ENCODE results near the gene ZNF394.
A peak's percentile ranks its signal among the peaks of the same experiment; 100 is the strongest.

Gene ZNF394

GRCh38 chr7:99461221-99461620, 38.9 kb downstream of the ZNF394 start:
- H3K36me3 ChIP-seq (ENCODE audit: control insufficient read depth, low read length) = peaks cover 90% of the 10 kb centered on the region
- no peak overlapping the region for H3K4me3 ChIP-seq (ENCODE audit: low read length)
- H3K9me2 ChIP-seq (replicated peaks; ENCODE audit: control insufficient read depth, low read length) = no peaks in the 10 kb centered on the region
- no peak overlapping the region for H3K4me2 ChIP-seq (ENCODE audit: low read length)
- peaks cover 13% of the 10 kb centered on the region for H4K20me1 ChIP-seq (ENCODE audit: control insufficient read depth, insufficient read depth, low read depth, low read length)
- no peaks in the 10 kb centered on the region for H3K27me3 ChIP-seq (ENCODE audit: control insufficient read depth, low read length)
- H3K27ac ChIP-seq (ENCODE audit: low read depth, low read length) = no peak overlapping the region
- peaks cover 16% of the 10 kb centered on the region for H3F3A ChIP-seq (ENCODE audit: control insufficient read depth, insufficient read depth)
- H3K9me3 ChIP-seq (ENCODE audit: control insufficient read depth, insufficient read depth, low read length) = no peaks in the 10 kb centered on the region
- peaks cover 97% of the 10 kb centered on the region for H3K79me2 ChIP-seq (ENCODE audit: control insufficient read depth, low read length)
- TF ChIP-seq EZH2phosphoT487 (IDR thresholded peaks at IDR 0.05; ENCODE audit: borderline replicate concordance, low read length) = no peak
- TF ChIP-seq, protein P1, sequence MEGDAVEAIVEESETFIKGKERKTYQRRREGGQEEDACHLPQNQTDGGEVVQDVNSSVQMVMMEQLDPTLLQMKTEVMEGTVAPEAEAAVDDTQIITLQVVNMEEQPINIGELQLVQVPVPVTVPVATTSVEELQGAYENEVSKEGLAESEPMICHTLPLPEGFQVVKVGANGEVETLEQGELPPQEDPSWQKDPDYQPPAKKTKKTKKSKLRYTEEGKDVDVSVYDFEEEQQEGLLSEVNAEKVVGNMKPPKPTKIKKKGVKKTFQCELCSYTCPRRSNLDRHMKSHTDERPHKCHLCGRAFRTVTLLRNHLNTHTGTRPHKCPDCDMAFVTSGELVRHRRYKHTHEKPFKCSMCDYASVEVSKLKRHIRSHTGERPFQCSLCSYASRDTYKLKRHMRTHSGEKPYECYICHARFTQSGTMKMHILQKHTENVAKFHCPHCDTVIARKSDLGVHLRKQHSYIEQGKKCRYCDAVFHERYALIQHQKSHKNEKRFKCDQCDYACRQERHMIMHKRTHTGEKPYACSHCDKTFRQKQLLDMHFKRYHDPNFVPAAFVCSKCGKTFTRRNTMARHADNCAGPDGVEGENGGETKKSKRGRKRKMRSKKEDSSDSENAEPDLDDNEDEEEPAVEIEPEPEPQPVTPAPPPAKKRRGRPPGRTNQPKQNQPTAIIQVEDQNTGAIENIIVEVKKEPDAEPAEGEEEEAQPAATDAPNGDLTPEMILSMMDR (IDR thresholded peaks at IDR 0.05; ENCODE audit: low read depth, low read length, poor library complexity, severe bottlenecking) = peak; percentile 24
- peaks cover 35% of the 10 kb centered on the region for H3K4me1 ChIP-seq (ENCODE audit: control insufficient read depth, low read length)

GRCh38 chr7:99460651-99461050, 39.4 kb downstream of the ZNF394 start:
- TF ChIP-seq, protein P1 (IDR thresholded peaks at IDR 0.05; ENCODE audit: low read depth, low read length, poor library complexity, severe bottlenecking) = no peak
- TF ChIP-seq EZH2phosphoT487 (IDR thresholded peaks at IDR 0.05; ENCODE audit: borderline replicate concordance, low read length) = no peak
- Histone ChIP-seq H3K9me2 (replicated peaks; ENCODE audit: control insufficient read depth, low read length) (no peaks in the 10 kb centered on the region), H3K27ac (ENCODE audit: low read depth, low read length) (no peak overlapping the region), H3K9me3 (ENCODE audit: control insufficient read depth, insufficient read depth, low read length) (no peaks in the 10 kb centered on the region), H3F3A (ENCODE audit: control insufficient read depth, insufficient read depth) (peaks cover 16% of the 10 kb centered on the region), H3K27me3 (ENCODE audit: control insufficient read depth, low read length) (no peaks in the 10 kb centered on the region), H3K4me3 (ENCODE audit: low read length) (no peak overlapping the region), H3K36me3 (ENCODE audit: control insufficient read depth, low read length) (peaks cover 92% of the 10 kb centered on the region), H4K20me1 (ENCODE audit: control insufficient read depth, insufficient read depth, low read depth, low read length) (peaks cover 13% of the 10 kb centered on the region), H3K4me1 (ENCODE audit: control insufficient read depth, low read length) (peaks cover 34% of the 10 kb centered on the region), H3K79me2 (ENCODE audit: control insufficient read depth, low read length) (peaks cover 96% of the 10 kb centered on the region), H3K4me2 (ENCODE audit: low read length) (no peak overlapping the region)

DNA sequence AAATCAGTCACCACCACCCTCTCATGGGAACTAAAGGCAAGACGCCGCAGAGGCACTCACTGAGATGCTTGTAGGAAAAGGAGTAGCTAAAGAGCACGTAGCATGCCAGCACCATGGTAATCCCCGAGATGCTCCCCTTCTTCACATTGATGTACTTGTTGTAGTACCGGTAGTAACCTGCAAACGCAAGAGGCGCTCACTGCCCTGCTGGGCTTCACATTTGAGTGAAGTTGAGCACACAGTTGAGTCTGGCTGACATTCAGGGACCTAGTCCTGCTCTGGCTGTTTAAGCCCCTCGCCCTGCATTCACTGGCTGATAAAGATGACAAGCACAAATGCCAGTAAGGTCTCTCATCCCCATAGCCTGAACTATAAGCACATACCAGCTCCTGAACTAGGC, 41.0 kb downstream of the ZNF394 start:
- no peak overlapping the region for H3K4me2 ChIP-seq (ENCODE audit: low read length)
- no peaks in the 10 kb centered on the region for H3K9me2 ChIP-seq (replicated peaks; ENCODE audit: control insufficient read depth, low read length)
- peaks cover 80% of the 10 kb centered on the region for H3K79me2 ChIP-seq (ENCODE audit: control insufficient read depth, low read length)
- peaks cover 21% of the 10 kb centered on the region for H3K4me1 ChIP-seq (ENCODE audit: control insufficient read depth, low read length)
- peaks cover 16% of the 10 kb centered on the region for H3F3A ChIP-seq (ENCODE audit: control insufficient read depth, insufficient read depth)
- peaks cover 13% of the 10 kb centered on the region for H4K20me1 ChIP-seq (ENCODE audit: control insufficient read depth, insufficient read depth, low read depth, low read length)
- TF ChIP-seq, protein P1 (IDR thresholded peaks at IDR 0.05; ENCODE audit: low read depth, low read length, poor library complexity, severe bottlenecking) = peak; percentile 84
- TF ChIP-seq EZH2phosphoT487 (IDR thresholded peaks at IDR 0.05; ENCODE audit: borderline replicate concordance, low read length) = no peak
- no peaks in the 10 kb centered on the region for H3K9me3 ChIP-seq (ENCODE audit: control insufficient read depth, insufficient read depth, low read length)
- no peak overlapping the region for H3K4me3 ChIP-seq (ENCODE audit: low read length)
- peaks cover 94% of the 10 kb centered on the region for H3K36me3 ChIP-seq (ENCODE audit: control insufficient read depth, low read length)
- H3K27ac ChIP-seq (ENCODE audit: low read depth, low read length) = no peak overlapping the region
- no peaks in the 10 kb centered on the region for H3K27me3 ChIP-seq (ENCODE audit: control insufficient read depth, low read length)
